Retinal pigment epithelial cell (primary cell): ENCODE data around the gene SV2A.
"Not testable (repeated sequence)": the region's sequence is repeated elsewhere in the genome, so short reads cannot be mapped to it uniquely, and the experiment has no call there.

Experiments used
- DNase-seq: peaks from one replicate; pipeline ENCODE4 v3.0.0-alpha.2; 2010; ENCODE audit warnings: low read depth
- H3K4me3 ChIP-seq: 2 replicates; pipeline ENCODE4 v1.5.1; 2011; ENCODE audit warnings: mild to moderate bottlenecking, low read length, control low read depth, moderate library complexity
- CTCF ChIP-seq: conservative IDR thresholded peaks from 2 replicates; pipeline ENCODE4 v1.5.1; 2011; ENCODE audit warnings: low read depth, low read length, control low read depth, inconsistent platforms

Gene SV2A

DNA sequence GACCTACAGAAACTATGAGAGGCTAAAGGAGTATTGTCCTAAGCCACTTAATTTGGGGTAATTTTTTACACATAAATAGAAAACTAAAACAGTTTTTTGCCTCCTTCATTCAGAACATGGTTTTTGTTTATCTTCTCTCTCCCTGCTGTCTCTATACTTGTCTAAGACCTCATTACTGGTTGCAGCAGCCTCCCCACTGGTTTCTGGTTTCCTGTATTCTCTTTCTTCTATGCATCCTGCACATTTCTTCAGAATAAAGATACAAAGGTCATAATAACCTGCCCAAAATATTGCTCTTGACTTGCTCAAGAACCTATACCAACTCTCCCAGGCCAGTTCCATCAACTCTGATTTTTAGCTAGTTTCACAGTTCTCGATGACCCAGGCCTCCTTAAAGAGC lies 38.1 kb downstream of the SV2A start:
- H3K4me3 ChIP-seq: no peak overlapping the region
- DNase-seq: no peak
- no peak for TF ChIP-seq CTCF

- no peak for TF ChIP-seq CTCF
Observed at GRCh38 chr1:149877211-149877946, 40.3 kb downstream of the SV2A start.

DNA sequence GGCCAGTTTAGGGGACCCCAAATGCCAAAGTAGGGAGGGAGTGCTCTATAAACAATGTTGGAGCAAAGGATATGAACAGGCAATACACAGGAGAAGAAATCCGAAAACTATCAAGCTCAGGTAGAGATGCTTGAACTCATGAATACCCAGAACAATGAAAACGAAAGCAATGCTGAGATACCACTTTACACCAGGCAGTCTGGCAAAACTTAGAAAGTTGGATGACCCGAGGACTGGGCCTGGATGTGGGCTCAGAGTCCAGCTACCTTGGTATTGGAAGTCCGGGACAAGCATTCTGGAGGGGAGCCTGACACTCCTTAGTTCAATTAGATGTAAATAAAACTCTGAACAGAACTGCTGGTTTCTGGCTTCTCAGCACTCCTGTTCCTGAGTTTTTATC lies 44.6 kb downstream of the SV2A start:
- H3K4me3 ChIP-seq, DNase-seq: not testable (repeated sequence)

More at GRCh38 chr1:149877211-149877946, 40.3 kb downstream of the SV2A start:
- DNase-seq: no peak
- H3K4me3 ChIP-seq: no peak overlapping the region

- H3K4me3 ChIP-seq, DNase-seq: not testable (repeated sequence)
Observed at GRCh38 chr1:149866887-149867286, 50.8 kb downstream of the SV2A start.

DNA sequence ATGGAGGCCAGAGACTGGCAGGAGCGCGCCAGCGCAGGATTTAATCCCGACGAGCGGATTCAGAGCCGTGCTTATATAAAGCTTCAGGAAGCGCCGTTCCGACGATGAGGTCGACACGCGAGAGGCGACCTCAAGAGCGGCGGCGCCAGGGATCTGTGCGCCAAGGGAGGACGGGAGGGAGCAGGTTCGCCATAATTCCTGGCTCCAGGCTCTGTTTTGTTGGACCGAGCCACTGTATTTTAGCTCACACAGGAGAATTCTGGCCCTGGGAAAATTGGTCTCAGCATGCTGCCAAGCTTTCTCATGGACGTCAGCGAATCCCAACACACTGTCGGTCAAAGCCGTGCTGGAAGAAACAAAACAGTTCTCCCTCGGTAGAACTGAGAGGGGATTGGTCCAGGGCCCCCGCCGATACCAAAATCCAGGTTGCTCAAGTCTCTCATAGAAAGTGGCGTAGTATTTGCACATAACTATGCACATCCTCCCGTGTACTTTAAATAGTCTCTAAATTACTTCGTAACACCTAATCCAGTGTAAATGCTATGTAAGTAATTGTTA lies 56.1 kb downstream of the SV2A start:
- DNase-seq, H3K4me3 ChIP-seq: not testable (repeated sequence)

GRCh38 chr1:149860684-149861496 lies 56.8 kb downstream of the SV2A start:
- not testable (repeated sequence) for DNase-seq, H3K4me3 ChIP-seq

GRCh38 chr1:149860271-149860670 lies 57.4 kb downstream of the SV2A start:
- DNase-seq, H3K4me3 ChIP-seq: not testable (repeated sequence)
